ENCODE results near the gene C2CD3.
A peak's percentile ranks its signal among the peaks of the same experiment; 100 is the strongest.
"Not testable (repeated sequence)": the region's sequence is repeated elsewhere in the genome, so short reads cannot be mapped to it uniquely, and the experiment has no call there.

C2CD3 gene

DNA sequence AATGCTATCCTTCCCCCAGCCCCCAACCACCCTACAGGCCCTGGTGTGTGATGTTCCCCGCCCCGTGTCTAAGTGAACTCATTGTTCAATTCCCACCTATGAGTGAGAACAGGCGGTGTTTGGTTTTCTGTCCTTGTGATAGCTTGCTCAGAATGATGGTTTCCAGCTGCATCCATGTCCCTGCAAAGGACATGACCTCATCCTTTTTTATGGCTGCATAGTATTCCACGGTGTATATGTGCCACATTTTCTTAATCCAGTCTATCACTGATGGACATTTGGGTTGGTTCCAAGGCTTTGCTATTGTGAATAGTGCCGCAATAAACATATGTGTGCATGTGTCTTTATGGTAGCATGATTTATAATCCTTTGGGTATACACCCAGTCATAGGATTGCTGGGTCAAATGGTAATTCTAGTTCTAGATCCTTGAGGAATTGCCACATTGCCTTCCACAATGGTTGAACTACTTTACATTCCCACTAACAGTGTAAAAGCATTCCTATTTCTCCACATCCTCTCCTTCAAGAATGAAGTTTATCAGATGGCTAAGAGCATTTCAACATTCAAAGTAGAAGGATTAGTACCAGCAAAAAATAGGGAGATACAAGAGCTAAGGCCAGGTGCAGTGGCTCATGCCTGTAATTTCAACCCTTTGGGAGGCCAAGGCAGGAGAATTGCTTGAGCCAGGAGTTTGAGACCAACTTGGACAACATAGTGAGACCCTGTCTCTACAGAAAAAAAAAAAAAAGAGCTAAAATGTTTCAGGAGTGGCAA is 50.4 kb downstream of the C2CD3 start:
- DNase-seq, result not testable (repeated sequence)

DNA sequence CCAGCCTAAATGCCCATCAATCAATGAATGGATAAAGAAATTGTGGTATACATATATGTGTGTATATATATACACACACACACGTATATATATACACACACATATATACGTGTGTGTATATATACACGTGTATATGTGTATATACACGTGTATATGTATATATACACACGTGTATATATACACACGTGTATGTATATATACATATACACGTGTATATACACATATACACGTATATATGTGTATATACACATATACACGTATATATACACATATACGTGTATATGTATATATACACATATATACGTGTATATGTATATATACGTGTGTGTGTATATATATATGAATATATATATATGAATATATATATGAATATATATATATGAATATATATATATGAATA is 54.1 kb downstream of the C2CD3 start:
- no peak for DNase-seq

GRCh38 chr11:74112877-74113276 is 57.9 kb downstream of the C2CD3 start:
- no peak for DNase-seq

DNA sequence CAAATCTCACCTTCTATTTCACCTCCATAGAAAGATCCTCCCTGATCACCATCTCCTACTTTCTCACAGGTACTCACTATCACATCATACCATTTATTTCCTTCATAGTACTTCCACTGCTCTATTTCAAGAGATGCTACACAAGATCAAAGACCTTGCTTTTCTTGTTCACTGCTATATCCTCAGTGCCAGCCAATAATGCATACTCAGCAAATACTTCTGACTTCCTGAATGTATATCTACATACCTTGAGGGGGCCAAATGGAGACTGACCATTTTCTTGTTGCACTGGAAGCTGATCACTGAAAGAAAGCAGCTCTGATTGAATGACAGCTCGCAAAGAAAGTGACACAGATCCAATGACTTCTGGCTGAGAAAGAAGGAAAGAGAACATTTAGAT is 64.7 kb downstream of the C2CD3 start:
- no peak for DNase-seq

GRCh38 chr11:74102321-74102720 is 68.5 kb downstream of the C2CD3 start:
- no peak for DNase-seq

DNA sequence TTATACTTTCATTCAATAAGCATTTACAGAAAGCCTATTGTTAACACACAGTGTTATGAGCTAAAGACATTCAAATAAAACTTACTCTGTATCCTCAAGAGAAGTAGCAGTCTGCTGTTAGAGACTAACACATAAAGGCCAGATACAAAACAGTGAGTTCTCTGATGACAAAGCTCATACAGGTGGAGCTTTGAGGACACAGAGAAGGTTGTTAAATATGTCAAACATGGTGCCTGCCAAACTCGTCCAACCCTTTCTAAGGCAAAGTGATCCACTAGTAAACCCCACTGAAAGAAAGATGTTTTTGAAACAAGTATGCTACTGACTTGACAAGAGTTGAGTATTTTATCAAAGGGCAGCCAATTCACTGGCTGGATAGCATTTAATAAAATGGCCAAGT is 70.1 kb downstream of the C2CD3 start:
- DNase-seq, result no peak

- DNase-seq, result no peak
Measured at GRCh38 chr11:74100231-74100630, 70.6 kb downstream of the C2CD3 start.

- no peak for DNase-seq
Measured at GRCh38 chr11:74097686-74098237, 73.0 kb downstream of the C2CD3 start.

DNA sequence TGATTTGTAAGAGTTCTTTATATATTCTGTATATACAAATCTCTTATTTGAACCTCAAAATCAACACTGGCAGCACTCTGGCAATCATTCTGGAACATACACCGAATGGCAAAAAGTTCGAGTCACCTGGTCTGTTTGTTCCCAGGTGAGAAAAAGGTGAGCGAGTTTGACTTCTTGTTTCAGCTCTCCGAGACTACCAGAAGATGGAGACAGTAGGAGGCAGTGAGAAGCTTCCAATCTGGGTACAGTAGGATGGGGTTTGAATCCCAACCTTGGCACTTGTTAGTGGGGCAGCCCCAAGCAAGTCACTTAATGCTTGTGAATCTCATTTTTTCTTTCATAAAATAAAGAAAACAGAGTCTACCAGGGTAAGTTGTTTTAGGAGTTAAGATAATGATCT is 76.4 kb downstream of the C2CD3 start:
- DNase-seq, result no peak

- no peak for DNase-seq
Measured at GRCh38 chr11:74092425-74092824, 78.4 kb downstream of the C2CD3 start.

- no peak for DNase-seq
Measured at GRCh38 chr11:74091549-74091948, 79.3 kb downstream of the C2CD3 start.

- DNase-seq, result peak; percentile 38
Measured at GRCh38 chr11:74090701-74091100, 80.1 kb downstream of the C2CD3 start.

GRCh38 chr11:74086242-74086884 is 84.4 kb downstream of the C2CD3 start:
- no peak for DNase-seq

DNA sequence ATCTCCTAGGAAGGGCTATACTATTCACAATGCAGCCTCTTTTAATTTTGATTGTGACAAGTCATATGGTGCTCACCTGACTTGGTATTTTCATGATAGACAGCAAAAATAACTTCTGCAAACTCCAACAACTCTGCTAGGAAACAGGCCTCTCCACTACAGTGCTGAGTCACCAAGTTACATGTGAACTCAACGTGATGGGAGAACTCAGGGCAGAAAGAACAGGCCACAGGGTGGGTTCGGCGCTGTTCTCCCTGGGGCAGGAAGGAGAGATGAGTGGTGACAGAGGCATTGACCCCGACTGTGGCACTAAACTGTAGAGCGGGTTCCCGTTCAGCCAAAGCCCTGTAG is 85.3 kb downstream of the C2CD3 start:
- DNase-seq, result no peak

- DNase-seq, result no peak
Measured at GRCh38 chr11:74084796-74085541, 85.8 kb downstream of the C2CD3 start.

- not testable (repeated sequence) for DNase-seq
Measured at GRCh38 chr11:74083927-74084326, 86.9 kb downstream of the C2CD3 start.

DNA sequence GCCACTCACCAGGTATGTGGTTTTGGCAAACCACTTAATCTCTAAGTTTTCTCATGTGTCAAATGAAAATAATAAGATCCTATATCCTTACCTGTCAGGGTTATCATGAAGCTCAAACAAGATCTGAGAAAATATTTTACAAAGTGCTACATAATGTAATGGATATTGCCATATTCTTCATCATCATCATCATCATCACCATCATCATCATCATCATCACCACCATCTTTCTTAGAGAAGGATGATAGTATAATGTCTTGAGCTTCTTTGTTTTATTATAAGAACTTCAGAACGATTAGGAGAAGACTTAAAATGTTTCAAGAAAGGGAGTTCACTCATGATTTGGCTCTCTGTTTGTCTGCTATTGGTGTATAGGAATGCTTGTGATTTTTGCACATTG is 89.4 kb downstream of the C2CD3 start:
- no peak for DNase-seq

GRCh38 chr11:74077193-74077592 is 93.6 kb downstream of the C2CD3 start:
- no peak for DNase-seq

- no peak for DNase-seq
Measured at GRCh38 chr11:74072721-74073120, 98.1 kb downstream of the C2CD3 start.

- no peak for DNase-seq
Measured at GRCh38 chr11:74072286-74072685, 98.5 kb downstream of the C2CD3 start.

GRCh38 chr11:74070723-74071492 is 99.9 kb downstream of the C2CD3 start:
- DNase-seq, result no peak

DNA sequence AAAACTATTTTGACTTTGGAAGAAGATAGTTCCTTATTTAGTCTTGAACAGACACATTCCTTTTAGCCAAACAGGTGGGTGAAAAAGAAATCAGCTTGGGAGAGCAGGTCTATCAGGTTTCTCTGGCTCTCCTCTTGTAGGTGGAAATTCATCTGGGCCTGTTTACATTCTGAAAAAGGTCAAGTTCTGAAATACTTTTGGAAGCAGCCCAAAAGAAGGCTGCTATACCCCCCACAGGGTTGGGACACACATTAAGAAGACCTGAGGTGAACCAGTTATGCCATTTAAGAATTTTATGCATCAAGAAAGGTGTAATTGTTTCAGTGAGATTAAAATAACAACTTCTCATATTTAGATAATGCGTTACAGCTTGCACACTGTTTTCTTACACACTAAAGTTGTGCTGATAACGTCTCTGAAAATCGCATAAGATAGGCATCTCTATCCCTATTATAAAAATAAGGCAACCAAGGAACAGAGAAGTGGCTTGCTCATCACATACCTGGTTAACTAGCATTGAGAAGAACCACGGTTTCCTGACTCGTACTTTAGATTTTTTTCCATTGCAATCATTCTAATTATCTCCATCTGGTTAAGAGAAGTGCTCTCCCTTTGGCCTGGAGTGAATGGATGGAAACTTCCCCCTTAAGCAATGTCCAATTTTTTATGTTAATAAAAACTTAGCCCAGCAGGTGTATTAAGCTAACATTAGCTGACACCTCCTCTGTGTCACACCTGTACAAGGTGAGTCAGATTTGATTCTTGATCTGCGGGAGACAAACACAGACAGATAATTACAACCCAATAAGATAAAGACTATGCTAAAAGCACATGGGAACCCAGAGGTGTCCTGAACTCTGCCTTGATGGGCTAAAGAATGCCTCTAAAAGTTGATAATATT is 101.4 kb downstream of the C2CD3 start:
- DNase-seq, result no peak

Measured in CD4-positive, alpha-beta T cell treated with Interleukin-10 for 1 hour (primary cell).